NCI-H345 (cell line): Measurements from ENCODE around the gene GAST.

ENCODE experiments used
- DNase-seq: peaks from one replicate; lab custom pipeline; 2025; lab: John Stamatoyannopoulos, UW

GAST gene

DNA sequence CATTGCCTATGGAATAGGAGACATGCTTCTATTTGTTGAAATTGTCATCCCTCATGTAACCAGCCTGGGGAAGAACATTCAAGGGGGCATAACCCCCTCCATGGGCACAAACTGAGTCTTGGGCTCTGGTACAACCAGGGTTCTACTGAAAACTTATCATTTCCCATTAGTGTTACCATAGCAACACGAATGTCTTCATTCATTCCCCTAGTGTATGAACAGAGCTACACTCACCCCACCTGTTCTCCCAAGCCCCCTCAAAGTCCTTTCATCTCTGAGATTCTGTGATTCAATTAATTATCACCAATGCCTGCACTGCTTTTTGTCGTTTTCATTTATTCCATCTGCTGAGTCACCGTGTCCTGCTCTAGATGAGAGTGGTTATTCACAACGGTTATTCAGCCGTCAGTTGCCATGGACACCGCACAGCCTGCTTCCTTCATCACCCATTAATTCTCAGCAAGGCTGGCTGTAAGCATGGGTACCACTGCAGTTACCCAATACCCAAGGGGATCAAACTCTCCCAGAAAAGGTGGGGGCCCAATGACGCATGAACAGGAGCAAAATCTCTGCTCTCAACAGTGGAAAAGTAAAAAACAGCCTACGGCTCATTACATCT lies 1.6 kb upstream of the GAST start:
- peak; percentile 73 for DNase-seq

DNA sequence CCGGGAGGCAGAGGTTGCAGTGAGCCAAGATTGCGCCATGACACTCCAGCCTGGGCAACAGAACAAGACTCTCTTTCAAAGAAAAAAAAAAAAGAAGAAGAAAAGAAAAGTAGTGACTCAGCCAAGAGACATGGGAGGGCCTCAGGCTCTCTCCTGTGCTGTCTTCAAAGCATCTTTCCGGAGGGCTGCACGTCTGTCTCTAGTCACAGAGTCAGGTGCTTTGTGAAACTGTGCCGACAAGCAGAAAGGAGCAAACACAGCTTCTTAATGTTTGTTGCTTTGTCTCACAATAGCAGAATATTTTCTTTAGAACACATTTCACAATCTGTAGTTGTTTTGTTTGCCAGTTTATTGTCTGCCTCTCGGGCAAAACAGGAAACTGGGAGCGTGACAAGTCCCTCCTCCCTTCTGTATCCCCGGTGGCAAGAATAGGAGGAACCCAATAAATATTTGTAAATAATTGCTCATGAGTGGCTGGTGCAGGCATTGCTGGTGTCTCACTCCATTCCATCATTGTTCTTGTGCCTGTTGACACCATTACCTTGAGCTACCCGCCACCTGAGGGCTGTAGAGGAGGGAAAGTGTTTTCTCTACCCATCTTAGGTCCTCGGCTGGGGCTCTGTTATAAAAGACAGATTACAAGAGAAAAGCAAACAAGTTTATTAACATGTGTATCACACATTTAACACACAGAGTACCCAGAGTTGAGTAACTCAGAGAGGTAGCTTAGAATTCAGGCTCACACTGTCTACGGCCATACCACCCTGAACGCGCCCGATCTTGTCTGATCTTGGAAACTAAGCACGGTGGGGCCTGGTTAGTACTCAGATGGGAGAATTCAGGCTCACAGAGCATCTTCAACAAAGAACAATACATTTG lies 5.5 kb downstream of the GAST start:
- DNase-seq, result no peak

DNA sequence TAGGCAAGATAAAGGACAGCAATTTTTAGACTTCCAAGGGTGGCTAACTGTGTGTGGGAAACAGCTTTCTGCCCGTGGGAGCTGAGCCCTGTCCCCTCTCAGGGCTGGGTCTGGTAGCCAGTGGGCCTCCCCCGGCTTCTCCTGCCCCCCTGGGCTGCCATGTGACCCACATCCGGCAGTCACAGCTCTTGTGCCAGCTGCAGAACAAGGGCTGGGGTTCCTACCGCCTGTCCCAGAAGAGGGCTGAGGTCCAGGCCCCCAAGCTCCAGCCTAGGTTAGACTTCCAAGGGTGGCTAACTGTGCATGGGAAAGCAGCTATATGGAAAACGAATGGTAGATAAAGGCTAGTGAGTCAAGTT lies 6.1 kb downstream of the GAST start:
- no peak for DNase-seq

DNA sequence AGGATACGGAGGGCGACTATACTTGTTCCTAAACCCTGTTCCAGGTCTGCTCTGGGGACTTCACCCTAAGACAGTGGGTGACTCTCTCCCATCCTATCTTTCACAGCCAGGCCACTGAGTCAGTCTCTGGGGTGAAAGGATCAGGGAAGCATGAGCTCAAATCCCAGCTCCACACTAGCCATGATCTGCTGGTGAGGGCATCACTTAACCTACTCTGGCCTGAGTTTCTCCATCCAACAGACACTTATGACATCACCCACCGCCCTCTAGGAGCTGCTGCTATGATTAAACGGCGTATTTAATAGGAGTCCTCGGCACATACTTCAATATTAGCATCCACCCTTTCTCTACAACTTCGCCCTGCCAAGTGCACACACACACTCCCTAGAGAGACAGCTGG lies 10.1 kb downstream of the GAST start:
- DNase-seq, result no peak

DNA sequence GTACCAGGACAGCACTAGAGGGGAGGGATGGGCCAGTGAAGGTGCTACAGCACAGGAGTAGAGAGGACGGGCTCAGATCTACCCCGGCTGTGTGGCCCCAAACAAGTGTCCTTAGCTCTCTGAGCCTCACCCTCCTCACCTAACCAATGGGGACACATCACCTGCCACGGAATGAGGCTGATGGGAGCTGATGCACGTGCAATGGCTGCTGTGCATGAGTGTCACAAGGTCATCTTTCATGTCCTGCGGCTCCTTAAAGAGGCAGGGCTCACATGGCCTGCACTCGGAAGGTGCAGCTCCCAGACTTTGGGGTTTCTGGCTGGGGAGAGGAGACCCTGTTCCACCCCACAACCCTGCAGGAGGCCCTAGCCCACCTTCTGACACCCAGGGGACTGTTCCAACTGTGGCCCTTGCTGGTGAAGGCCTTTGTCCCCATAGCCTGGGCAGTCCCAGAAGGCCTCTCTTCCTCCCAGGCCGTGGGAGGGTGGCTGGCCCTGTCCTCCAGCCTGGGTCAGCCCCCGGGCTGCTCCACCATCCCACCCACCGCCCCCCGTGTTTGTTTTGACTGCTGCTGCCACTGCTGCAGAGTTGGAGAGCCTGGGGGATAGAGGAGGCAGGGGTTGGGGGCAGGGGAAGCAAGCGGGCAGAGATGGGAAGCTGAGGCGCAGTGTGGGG lies 11.8 kb downstream of the GAST start:
- DNase-seq, result no peak

DNA sequence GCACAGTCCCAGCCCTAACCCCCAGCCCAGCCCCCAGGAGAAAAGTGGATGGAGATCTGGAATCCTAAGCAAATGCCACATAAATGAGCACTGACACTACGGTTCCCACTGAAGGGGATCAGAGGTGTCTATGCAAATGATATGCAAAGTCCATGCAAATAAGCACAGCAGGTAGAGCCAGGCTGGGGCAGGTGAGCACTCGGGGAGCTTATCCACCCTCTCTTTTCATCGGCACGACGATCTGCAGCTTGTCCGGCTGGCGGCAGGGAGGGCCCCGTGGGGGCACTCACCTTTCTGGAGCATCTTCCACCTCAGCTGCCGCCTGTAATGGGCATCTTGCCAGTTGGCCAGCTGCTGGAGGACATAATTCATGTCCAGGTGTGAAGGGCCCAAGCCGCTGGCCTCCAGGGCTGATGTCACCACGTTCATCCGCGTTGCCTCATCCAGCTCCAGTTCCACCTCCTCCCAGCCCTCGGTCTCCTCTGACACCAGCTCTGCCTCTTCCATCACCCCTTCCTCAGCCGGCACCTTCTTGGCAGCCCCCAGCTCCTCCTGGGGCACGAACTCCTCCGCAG lies 12.4 kb downstream of the GAST start:
- peak; percentile 44 for DNase-seq

DNA sequence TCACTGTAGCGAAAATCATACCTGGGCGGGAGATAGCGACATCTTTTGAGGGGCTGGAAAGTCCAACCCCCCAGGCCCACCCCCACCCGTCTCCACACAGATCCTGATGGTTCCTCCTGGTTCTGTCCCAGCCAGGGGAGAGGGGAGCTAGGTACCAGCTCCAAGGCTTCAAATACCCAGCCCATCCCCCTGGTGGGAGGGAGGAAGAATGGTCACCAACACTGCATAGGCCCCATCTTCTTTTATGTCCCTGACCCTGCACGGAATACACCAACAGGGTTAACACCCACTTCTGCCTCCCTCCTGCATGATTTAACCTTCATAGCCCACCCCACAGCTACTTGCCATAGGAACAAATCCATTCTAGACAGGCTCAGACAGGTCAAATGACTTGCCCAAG lies 13.0 kb downstream of the GAST start:
- DNase-seq, result no peak

DNA sequence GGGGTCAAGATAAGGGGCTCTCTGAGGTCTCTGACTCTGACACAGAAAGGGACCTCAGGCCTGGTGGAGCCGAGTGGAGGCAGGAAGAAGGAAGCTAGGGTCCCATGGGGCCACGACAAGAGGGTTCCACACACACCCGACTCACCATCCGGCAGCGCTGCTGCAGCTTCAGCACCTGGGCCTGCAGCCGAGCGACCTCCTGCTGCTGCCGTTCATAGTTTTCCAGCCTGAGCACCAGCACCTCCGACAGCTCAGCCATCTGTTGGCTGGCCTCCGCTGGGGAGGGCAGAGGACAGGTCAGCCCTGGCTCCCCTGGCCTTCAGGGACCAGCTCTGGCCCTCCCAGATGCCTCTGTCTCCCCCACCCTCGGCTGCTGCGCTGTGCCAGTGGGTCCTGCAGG lies 15.9 kb downstream of the GAST start:
- DNase-seq, result no peak

DNA sequence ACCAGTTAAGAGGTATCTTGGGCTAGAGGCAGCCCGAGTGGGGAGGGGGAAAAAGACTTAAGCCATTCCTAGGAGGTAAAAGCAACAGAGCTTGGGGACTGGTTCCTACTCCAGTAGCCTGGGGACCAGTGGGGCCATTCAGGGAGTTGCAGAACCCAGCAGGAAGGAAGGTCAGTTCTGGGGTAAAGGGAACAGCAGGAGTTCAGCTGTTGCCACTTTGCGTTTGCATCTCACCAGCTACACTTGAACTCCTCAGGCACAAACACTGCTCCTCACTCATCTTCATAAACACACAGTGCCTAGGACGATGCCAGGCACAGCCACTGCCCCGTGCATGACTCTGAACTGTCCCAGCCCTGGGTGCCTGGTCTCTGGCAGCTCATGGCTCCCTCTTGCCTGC lies 18.3 kb downstream of the GAST start:
- DNase-seq, result no peak

DNA sequence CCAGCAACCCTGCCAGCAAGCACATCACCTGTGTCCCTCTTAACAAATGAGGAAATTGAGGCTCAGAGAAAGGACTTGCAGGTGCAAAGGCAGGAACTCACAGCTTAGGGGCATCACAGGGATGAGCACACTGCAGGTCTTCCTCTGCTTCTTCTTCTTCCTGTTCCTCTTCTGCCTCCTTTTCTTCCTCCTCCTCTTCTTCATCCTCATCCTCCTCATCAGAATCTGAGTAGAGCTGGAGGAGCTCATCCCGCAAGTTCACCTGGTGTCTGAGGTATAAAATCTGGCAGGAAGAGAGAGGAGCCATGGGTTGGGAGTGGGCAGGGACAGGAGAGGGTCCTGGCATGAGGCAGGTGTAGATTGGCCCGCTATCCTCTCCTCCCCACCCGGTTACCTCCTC lies 19.7 kb downstream of the GAST start:
- no peak for DNase-seq

DNA sequence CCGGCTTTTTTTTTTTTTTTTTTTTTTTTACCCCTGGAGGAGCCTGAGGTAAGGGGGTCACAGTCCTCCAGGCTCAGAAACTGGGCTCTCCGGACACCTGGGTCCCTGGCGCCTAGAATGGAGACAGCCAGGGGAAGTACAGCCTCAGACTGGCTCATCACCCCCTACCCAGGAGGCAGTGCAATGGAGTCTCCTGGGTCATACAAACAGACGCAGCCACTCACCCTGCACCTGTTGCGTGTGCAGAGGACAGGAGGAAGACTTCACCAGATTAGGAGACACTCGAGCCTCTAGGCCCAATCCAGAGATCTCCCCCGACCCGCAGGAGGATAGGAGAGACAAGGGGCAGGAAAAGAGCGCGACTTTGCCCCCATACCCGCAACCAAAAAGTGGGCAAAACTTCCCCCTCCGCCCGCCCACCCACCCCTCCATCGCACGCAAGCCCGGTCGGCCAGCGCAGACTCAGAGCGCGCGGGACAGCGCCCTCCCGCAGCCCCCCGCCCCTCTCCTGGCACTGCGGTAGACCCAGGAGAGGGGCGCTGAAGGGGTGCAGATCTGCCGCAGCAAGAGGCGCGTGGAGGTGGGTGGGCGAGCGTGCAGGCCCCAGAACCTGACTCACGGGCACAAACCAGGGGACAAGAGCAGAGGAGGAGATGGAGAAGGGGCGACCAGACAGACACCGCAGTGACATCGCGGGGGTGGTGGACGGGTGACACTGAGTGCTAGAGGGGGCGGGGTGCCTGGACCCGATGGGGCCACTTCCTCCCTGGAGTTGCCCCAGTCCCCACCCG lies 21.4 kb downstream of the GAST start:
- DNase-seq, result no peak

DNA sequence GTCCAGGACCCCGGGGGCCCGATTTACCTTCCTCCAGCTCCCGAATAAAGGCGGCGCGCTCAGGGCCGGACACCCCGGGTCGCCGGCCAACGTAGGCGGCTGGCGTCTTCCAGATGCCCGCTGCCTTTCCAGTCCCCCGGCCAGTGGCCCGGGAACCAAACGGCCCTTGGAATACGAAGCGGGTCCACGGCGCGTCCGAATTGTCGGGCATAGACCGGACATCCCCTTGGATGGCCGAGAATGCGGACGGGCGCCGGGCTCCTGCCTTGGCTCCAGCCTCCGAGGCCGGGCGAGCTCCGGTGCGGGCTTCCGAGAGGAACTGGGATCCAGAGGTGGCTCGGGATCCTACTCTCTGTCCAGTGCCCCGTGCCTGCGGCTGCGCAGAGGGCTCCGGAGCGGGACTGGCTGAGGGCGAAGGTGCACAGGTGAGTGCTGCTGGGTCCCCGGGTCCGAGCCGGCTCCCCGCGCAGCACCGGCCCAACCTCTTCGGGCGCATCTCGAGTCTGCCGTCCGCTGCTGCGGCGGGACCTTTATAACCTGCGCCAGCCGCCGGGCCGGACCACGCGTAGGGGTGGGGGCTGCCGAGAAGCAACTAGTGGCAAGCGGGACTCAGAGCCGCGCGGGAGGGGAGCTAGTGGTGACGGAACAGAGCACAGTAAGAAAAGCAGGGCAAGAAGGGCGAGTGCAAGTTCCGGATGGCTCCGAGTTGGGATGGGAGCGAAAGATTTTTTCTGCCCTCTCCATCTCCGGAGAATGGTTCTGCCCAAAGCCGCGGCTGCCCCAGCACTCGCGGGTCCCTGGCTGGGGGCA lies 22.2 kb downstream of the GAST start, which contains the start of gene HAP1:
Gene HAP1, minus strand, starts transcription at position 505 of the 810 bp plus-strand sequence. Its CDS starts 9 bp downstream, at position 496.
- DNase-seq, result no peak

DNA sequence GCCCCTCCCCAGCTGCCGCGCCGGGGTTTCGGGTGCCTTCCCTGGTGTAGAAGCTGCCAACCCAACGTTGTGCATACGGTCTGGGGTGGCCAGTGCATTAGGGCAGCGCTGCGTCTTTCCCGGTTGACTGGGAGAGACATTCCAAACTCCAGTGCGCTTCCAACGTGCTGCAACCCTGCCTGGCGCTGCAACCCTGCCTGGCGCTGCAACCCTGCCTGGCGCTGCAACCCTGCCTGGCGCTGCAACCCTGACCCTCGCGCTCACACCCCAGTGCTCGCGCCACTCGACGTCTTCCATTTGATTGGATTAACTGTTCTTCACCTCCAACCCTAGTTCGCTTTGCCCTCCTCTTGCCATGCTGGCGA lies 22.8 kb downstream of the GAST start:
- DNase-seq, result no peak

DNA sequence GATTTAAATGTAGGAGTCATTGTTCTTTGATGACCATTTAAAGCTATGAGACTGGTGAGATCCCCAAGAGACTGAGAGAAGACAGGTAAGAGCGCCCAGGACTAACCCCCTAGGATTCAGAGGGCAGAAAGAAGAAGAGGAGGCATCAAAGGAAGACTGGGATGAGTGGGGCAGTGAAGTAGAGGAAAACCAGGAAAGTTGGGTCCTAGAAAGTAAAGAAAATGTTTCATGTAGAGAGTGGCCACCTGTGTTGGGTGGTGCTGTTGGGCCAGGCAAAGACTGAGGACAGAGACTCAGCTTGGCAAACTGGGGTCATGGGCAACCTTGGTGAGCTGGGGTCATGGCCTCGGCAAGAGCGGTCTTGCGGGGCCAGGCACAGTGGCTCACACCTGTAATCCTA lies 23.6 kb downstream of the GAST start:
- DNase-seq, result no peak

DNA sequence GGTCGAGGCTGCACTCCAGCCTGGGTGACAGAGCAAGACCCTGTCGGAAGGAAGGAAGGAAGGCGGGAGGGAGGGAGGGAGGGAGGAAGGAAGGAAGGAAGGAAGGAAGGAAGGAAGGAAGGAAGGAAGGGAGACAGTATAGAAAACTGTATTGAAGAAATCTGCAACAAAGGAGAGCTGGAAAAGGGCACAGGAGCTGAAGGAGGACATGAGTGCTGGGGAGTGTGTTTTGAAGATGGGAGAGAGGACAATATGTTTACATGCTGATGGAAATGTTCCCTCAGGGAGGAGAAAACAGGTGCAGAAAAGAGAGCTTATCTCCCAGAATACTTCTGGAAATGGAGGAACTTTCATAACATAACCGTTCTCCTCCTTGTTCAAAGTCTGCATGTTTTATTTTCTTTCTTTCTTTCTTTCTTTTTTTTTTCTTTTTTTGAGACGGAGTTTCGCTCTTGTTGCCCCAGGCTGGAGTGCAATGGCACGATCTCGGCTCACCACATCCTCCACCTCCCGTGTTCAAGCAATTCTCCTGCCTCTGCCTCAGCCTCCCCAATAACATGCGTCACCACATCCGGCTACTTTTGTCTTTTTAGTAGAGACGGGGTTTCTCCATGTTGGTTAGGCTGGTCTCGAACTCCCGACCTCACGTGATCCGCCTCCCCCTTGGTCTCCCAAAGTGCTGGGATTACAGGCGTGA lies 25.0 kb downstream of the GAST start:
- DNase-seq, result no peak

DNA sequence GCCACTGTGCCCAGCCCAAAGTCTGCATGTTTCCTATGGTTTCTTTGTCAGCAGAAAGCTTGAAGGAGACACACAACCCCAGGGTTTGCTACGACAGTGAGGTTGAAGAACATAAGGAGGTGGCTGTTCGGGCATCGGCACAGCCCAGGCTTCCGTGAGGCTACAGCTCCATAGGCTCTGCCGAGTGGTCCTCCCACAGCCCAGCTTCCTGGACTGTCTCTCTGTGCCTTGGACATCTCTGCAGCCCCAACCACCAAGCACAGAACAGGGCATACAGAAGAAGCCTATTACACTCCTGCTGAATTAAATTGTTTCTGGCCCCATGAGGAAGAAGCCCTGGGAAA lies 25.5 kb downstream of the GAST start:
- DNase-seq, result no peak

DNA sequence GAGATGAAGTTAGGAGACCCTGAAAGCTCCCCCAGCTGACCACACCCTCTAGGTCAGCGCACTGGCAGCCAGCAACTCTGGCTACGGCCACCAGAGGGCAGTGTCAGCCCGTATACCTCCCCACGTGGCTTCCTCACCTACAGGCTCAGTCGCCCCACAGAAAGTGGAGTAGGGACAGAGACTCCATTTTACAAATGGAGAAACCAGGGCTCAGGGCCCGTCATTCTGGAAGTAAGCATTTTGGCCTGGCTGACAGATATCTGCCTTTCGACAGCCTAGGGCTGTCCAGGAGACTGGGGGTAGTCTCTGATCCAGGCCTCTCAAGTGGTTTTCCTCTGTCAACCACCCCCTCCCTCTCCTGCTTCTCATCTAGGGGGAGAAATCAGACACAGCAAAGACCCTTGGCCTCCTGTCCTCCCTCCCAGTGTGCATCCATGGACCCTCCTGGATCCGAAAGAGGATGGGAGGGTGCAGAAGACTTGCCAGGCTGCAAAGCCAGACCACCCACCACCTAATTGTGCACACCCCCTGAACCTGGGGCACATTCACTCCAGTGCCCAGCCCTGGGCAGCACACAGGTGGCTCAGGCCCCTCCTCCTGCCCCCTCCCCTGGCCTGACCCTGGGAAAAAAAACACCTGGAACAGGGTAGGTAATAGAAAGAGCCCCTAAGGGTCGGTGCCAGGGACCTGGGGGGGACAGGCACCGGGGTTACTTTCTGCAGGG lies 26.1 kb downstream of the GAST start:
- peak; percentile 77 for DNase-seq

DNA sequence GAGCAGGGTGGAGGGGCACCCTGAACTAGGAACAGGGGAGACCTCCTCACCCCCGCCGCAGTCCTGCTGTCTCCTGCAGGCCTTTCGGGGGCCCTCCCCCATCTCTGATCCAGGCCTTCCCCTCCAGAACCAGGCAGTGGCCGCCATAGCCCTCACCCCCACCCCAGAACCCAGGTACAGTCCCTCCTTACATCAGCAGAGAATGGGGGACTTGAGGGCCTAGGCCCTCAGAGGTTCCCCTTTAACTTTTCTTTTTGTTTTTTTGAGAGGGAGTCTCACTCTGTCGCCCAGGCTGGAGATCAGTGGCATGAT lies 26.6 kb downstream of the GAST start:
- no peak for DNase-seq

DNA sequence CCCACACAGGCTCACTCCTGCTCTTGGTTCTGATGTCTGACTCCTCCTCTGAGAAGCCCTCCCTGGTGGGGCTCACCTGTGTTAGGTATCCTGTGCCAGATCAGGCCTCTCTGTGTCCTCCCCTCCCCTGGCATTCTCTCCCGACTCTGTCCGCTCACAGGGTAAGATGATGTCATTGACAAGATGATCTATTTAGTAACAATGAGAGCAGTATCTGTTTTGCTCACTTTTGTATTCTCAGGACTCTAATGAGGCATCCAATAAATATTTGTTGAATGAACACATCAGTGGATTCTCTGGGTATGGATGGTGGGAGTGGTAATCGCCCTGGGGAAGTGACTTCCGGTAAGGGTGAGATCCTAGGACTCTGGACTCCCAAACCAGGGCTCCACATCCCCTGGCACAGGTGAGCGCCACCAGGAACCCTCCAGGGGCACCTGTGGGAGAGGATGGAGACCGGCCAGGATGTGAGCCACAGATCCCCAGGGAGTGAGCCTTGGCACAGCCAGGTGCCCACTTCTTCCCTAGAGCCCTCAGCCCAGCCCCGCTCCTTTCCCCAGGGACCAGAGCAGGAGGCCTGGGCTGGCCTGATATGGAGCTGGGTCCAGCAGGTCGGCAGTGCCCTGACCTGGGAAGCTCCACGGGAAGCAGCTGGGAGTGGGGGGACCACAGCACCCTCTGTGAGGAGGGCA lies 27.7 kb downstream of the GAST start:
- DNase-seq, result peak; percentile 74

DNA sequence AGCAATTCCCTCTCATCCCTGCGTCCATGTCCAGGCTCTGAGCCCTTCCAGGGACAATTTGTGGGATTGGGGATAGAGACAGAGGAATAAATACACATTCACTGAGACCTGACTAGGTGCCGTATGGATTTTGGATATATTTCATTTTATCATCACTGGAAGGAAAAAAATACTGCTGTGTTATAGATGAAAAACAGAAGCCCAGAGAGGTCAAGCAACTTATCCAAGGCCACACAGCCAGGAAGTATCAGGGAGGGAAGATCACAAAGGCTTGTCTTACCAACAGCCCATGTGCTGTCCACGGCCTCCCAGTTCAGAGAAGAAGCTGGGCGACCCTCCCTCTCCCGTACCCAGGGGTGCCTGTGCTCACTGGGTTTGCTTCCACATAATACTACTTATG lies 28.4 kb downstream of the GAST start:
- DNase-seq, result no peak
